Measurements from ENCODE around the gene CYTH1. TPM values are rescaled to one million over a fixed set of nuclear protein-coding genes. Genes with fewer than 3 reads are reported as not detected.

The CYTH1 gene
- total and polyA plus RNA-seq, 2 donors = 27.1 to 31.0 TPM

- H3K4me1 ChIP-seq (ENCODE audit: insufficient read depth) = no peaks in the 10 kb centered on the region
- 80% methylated on average over 33 of the region's 33 CpGs for WGBS
- H3K27ac ChIP-seq (ENCODE audit: low read depth) = no peak overlapping the region
- no peaks in the 10 kb centered on the region for H3K36me3 ChIP-seq (ENCODE audit: insufficient read depth)
- DNase-seq (ENCODE audit: extremely low spot score) = no peak
- no peak overlapping the region for H3K4me3 ChIP-seq (ENCODE audit: low read depth, low read length)
These were observed 16.9 kb upstream of the CYTH1 start for GRCh38 chr17:78798695-78799559.

DNA sequence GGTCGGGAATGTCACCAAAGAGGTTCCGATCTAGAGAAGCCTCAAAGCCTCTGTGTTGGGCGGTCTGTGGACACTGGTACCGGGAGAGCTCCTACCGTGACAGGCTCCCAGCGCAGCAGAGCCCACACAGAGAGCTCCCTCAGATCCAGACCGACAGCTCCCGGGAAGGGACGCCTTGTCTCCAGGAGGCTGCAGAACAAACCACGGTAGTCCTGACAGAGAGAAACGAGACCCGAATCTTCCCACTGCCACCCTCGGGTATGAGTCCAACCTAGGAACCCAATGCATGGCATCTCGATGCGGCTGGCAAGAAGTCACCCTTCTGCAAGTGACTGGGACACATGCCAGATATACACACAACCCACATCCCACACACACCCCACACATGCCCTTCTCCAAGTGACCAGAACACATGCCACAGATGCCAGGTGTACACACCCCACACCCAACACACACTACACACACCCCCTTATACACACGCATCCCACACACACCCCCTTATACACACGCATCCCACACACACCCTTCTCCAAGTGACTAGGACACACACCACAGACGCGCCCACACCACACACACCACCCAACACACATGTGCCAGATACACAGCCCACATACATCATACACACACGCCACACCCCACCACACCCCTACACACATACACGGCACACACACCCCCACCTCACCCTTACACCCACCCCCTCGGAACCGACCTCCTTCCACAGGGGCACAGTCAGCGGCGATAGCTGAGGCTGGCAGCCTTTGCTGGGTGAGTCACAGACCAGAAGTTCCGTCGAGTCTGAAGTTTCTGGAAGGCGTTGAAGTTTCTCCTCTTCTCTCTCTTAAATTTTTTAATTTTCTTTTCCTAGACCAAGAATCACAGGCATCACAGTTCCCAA lies 15.9 kb upstream of the CYTH1 start:
- DNase-seq (ENCODE audit: extremely low spot score) = no peak
- H3K4me3 ChIP-seq (ENCODE audit: low read depth, low read length) = no peak overlapping the region
- H3K27ac ChIP-seq (ENCODE audit: low read depth) = no peak overlapping the region
- no peaks in the 10 kb centered on the region for H3K4me1 ChIP-seq (ENCODE audit: insufficient read depth)
- 85% methylated on average over 28 of the region's 28 CpGs for WGBS
- H3K36me3 ChIP-seq (ENCODE audit: insufficient read depth) = no peaks in the 10 kb centered on the region

GRCh38 chr17:78797213-78797612 lies 15.1 kb upstream of the CYTH1 start:
- Histone ChIP-seq H3K4me1 (ENCODE audit: insufficient read depth) (no peaks in the 10 kb centered on the region), H3K36me3 (ENCODE audit: insufficient read depth) (no peaks in the 10 kb centered on the region), H3K27ac (ENCODE audit: low read depth) (no peak overlapping the region), H3K4me3 (ENCODE audit: low read depth, low read length) (no peak overlapping the region)
- WGBS = 92% methylated on average over 11 of the region's 11 CpGs
- no peak for DNase-seq (ENCODE audit: extremely low spot score)

- Histone ChIP-seq H3K4me3 (ENCODE audit: low read depth, low read length) (no peak overlapping the region), H3K4me1 (ENCODE audit: insufficient read depth) (no peaks in the 10 kb centered on the region), H3K36me3 (ENCODE audit: insufficient read depth) (no peaks in the 10 kb centered on the region), H3K27ac (ENCODE audit: low read depth) (no peak overlapping the region)
- 83% methylated on average over 11 of the region's 11 CpGs for WGBS
- DNase-seq (ENCODE audit: extremely low spot score) = no peak
These were observed 14.4 kb upstream of the CYTH1 start for GRCh38 chr17:78796517-78796900.

DNA sequence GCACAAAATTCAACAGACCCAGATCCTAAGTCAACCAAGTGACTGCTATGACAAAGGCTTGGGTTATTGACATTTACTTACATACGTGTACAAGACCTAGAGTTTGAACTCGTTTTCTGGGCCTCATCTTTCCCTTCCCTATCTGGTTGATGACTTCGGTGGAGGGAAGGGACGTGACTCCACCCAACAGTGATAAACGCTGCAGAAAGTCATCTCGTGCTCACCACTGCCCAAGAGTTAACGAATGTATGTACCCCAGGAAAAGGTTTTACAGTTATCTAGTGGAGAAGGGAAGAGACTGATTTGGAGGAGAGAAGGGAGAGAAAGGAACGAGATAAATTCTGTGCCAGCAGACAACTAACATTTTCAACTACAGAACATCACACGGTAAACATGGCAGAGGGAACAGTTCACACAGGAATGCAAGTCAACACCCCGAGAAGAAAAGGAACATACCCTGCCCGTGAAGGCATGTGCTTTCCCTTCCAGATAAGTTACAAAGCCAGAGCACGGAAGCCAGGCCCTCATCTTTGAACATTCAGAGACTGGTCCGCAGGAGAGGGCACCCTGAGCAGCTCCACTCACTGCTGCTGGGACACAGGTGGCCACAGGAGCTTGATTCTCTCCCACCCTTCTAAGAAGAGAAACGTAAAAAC lies 13.9 kb upstream of the CYTH1 start:
- 83% methylated on average over 14 of the region's 14 CpGs for WGBS
- H3K4me3 ChIP-seq (ENCODE audit: low read depth, low read length) = no peak overlapping the region
- no peaks in the 10 kb centered on the region for H3K4me1 ChIP-seq (ENCODE audit: insufficient read depth)
- no peak for DNase-seq (ENCODE audit: extremely low spot score)
- no peak overlapping the region for H3K27ac ChIP-seq (ENCODE audit: low read depth)
- no peaks in the 10 kb centered on the region for H3K36me3 ChIP-seq (ENCODE audit: insufficient read depth)

- no peak for DNase-seq (ENCODE audit: extremely low spot score)
- WGBS = 95% methylated on average over 22 of the region's 22 CpGs
- Histone ChIP-seq H3K4me3 (ENCODE audit: low read depth, low read length) (no peak overlapping the region), H3K4me1 (ENCODE audit: insufficient read depth) (no peaks in the 10 kb centered on the region), H3K27ac (ENCODE audit: low read depth) (no peak overlapping the region), H3K36me3 (ENCODE audit: insufficient read depth) (no peaks in the 10 kb centered on the region)
These were observed 13.0 kb upstream of the CYTH1 start for GRCh38 chr17:78794864-78795640.

- no peak overlapping the region for H3K4me3 ChIP-seq (ENCODE audit: low read depth, low read length)
- no peak overlapping the region for H3K27ac ChIP-seq (ENCODE audit: low read depth)
- H3K4me1 ChIP-seq (ENCODE audit: insufficient read depth) = no peaks in the 10 kb centered on the region
- no peak for DNase-seq (ENCODE audit: extremely low spot score)
- no peaks in the 10 kb centered on the region for H3K36me3 ChIP-seq (ENCODE audit: insufficient read depth)
- 90% methylated on average over 16 of the region's 16 CpGs for whole genome bisulfite sequencing
These were observed 12.3 kb upstream of the CYTH1 start for GRCh38 chr17:78794399-78794798.

- DNase-seq (ENCODE audit: extremely low spot score) = no peak
- H3K27ac ChIP-seq (ENCODE audit: low read depth) = no peak overlapping the region
- H3K4me1 ChIP-seq (ENCODE audit: insufficient read depth) = no peaks in the 10 kb centered on the region
- H3K36me3 ChIP-seq (ENCODE audit: insufficient read depth) = no peaks in the 10 kb centered on the region
- H3K4me3 ChIP-seq (ENCODE audit: low read depth, low read length) = no peak overlapping the region
- 96% methylated on average over 6 of the region's 6 CpGs for WGBS
These were observed 11.9 kb upstream of the CYTH1 start for GRCh38 chr17:78793968-78794367.

GRCh38 chr17:78793415-78793814 lies 11.3 kb upstream of the CYTH1 start:
- no peak for DNase-seq (ENCODE audit: extremely low spot score)
- 93% methylated on average over 10 of the region's 10 CpGs for WGBS
- no peak overlapping the region for H3K27ac ChIP-seq (ENCODE audit: low read depth)
- no peaks in the 10 kb centered on the region for H3K36me3 ChIP-seq (ENCODE audit: insufficient read depth)
- H3K4me3 ChIP-seq (ENCODE audit: low read depth, low read length) = no peak overlapping the region
- no peaks in the 10 kb centered on the region for H3K4me1 ChIP-seq (ENCODE audit: insufficient read depth)

DNA sequence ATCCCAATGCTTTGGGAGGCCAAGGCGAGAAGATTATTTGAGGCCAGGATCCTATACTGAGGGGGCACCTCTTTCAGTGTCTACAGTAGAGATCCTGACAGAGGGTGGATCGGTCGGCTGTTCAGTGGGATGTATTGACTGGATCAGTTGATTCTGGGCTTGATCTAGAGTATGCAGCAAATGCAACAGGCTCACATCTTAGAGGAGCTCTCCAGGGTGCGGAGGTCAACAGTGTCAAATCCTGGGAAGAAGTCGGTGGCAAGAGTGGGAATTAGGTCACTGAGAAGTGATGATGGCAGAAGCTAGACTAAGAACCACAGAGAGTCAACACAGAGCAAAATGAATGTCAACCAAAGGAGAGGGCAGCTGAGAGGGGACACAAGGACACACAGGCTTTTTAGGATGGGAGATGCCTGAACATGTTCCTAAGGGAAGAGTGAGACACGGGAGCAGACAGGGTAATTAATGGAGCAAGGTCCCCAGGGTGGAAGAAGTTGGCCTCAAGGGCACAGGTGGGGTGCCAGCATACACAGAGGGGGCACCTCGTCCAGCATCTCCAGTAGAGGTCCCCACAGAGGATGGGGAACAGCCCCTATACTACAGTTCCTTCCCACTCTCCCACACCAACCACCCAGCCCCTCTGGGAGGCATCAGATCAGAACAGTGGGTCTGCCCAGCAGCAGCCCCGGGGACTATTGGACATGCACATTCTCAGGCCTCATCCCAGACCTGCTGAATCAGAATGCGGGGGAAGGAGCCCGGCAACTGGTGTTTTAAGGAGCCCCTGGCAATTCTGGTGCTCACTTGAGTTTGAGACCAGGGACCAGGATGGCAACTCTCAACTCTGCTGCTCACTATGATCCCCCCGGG lies 10.0 kb upstream of the CYTH1 start:
- Histone ChIP-seq H3K27ac (ENCODE audit: low read depth) (peak overlapping the region; percentile 14), H3K4me3 (ENCODE audit: low read depth, low read length) (no peak overlapping the region), H3K4me1 (ENCODE audit: insufficient read depth) (no peaks in the 10 kb centered on the region), H3K36me3 (ENCODE audit: insufficient read depth) (no peaks in the 10 kb centered on the region)
- 80% methylated on average over 11 of the region's 11 CpGs for WGBS
- no peak for DNase-seq (ENCODE audit: extremely low spot score)

DNA sequence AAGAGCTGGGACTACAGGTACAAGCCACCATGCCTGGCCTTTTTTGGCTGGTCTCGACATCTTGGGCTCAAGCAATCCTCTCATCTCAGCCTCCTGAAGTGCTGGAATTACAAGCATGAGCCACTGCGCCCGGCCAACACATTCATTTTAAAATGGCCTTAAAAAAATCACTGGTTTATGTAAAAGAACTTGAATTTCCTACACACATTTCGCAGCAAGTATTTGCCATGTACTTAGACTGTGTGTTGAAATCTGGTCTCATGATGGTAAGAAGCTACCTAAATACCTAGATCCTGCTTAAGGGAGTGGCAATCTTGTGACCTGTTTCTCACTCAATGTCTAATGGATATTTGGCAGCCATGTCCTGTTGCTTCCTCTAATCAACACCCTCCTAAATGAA lies 8.5 kb upstream of the CYTH1 start:
- DNase-seq (ENCODE audit: extremely low spot score) = no peak
- no peaks in the 10 kb centered on the region for H3K36me3 ChIP-seq (ENCODE audit: insufficient read depth)
- 90% methylated on average over 4 of the region's 4 CpGs for WGBS
- H3K27ac ChIP-seq (ENCODE audit: low read depth) = no peak overlapping the region
- no peaks in the 10 kb centered on the region for H3K4me1 ChIP-seq (ENCODE audit: insufficient read depth)
- no peak overlapping the region for H3K4me3 ChIP-seq (ENCODE audit: low read depth, low read length)

GRCh38 chr17:78789663-78790181 lies 7.6 kb upstream of the CYTH1 start:
- Histone ChIP-seq H3K4me3 (ENCODE audit: low read depth, low read length) (no peak overlapping the region), H3K36me3 (ENCODE audit: insufficient read depth) (no peaks in the 10 kb centered on the region), H3K27ac (ENCODE audit: low read depth) (peak overlapping the region; percentile 35), H3K4me1 (ENCODE audit: insufficient read depth) (no peaks in the 10 kb centered on the region)
- DNase-seq (ENCODE audit: extremely low spot score) = no peak
- 38% methylated on average over 14 of the region's 14 CpGs for WGBS

Data from urinary bladder (tissue), 4 donors.